Measurements from ENCODE around the gene GSTM5.
"Not testable (repeated sequence)": the region's sequence is repeated elsewhere in the genome, so short reads cannot be mapped to it uniquely, and the experiment has no call there.

GRCh38 chr1:109673861-109674260 lies 38.2 kb upstream of the GSTM5 start:
- not testable (repeated sequence) for TF ChIP-seq CTCF (IDR thresholded peaks at IDR 0.05; ENCODE audit: low read depth, low read length, missing input control); GABPA (IDR thresholded peaks at IDR 0.05 in 1 of 2, conservative IDR thresholded peaks at IDR 0.05 in 1 of 2); SP1 (IDR thresholded peaks at IDR 0.05); TAF1 (conservative IDR thresholded peaks at IDR 0.05); RAD21 (IDR thresholded peaks at IDR 0.05); EGR1 (IDR thresholded peaks at IDR 0.05; ENCODE audit: low read depth in 2 of 2); FOXA2 (IDR thresholded peaks at IDR 0.05); YY1 (IDR thresholded peaks at IDR 0.05); HNF4G (IDR thresholded peaks at IDR 0.05); MAX (IDR thresholded peaks at IDR 0.05); JUND (IDR thresholded peaks at IDR 0.05); FOXA1 (IDR thresholded peaks at IDR 0.05)
- TF ChIP-seq, protein P1, sequence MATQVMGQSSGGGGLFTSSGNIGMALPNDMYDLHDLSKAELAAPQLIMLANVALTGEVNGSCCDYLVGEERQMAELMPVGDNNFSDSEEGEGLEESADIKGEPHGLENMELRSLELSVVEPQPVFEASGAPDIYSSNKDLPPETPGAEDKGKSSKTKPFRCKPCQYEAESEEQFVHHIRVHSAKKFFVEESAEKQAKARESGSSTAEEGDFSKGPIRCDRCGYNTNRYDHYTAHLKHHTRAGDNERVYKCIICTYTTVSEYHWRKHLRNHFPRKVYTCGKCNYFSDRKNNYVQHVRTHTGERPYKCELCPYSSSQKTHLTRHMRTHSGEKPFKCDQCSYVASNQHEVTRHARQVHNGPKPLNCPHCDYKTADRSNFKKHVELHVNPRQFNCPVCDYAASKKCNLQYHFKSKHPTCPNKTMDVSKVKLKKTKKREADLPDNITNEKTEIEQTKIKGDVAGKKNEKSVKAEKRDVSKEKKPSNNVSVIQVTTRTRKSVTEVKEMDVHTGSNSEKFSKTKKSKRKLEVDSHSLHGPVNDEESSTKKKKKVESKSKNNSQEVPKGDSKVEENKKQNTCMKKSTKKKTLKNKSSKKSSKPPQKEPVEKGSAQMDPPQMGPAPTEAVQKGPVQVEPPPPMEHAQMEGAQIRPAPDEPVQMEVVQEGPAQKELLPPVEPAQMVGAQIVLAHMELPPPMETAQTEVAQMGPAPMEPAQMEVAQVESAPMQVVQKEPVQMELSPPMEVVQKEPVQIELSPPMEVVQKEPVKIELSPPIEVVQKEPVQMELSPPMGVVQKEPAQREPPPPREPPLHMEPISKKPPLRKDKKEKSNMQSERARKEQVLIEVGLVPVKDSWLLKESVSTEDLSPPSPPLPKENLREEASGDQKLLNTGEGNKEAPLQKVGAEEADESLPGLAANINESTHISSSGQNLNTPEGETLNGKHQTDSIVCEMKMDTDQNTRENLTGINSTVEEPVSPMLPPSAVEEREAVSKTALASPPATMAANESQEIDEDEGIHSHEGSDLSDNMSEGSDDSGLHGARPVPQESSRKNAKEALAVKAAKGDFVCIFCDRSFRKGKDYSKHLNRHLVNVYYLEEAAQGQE (IDR thresholded peaks at IDR 0.05) = not testable (repeated sequence)
- TF ChIP-seq, protein P2, sequence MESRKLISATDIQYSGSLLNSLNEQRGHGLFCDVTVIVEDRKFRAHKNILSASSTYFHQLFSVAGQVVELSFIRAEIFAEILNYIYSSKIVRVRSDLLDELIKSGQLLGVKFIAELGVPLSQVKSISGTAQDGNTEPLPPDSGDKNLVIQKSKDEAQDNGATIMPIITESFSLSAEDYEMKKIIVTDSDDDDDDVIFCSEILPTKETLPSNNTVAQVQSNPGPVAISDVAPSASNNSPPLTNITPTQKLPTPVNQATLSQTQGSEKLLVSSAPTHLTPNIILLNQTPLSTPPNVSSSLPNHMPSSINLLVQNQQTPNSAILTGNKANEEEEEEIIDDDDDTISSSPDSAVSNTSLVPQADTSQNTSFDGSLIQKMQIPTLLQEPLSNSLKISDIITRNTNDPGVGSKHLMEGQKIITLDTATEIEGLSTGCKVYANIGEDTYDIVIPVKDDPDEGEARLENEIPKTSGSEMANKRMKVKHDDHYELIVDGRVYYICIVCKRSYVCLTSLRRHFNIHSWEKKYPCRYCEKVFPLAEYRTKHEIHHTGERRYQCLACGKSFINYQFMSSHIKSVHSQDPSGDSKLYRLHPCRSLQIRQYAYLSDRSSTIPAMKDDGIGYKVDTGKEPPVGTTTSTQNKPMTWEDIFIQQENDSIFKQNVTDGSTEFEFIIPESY (IDR thresholded peaks at IDR 0.05) = not testable (repeated sequence)

Measured in liver (tissue), 3 donors.